HG02763 (cell line): ENCODE data around the gene FSD1.
"Not testable (repeated sequence)": the region's sequence is repeated elsewhere in the genome, so short reads cannot be mapped to it uniquely, and the experiment has no call there.

Source experiments
- ATAC-seq: cut with Tn5 transposase; IDR thresholded peaks from one replicate; pipeline ENCODE4 v1.9.1; 2021; ENCODE audit warnings: mild to moderate bottlenecking, moderate library complexity; ENCODE audit not compliant: unreplicated experiment

The FSD1 gene

GRCh38 chr19:4304538-4305256 is at the start of gene FSD1:
FSD1 (plus strand) TSS chr19:4304598; CDS start chr19:4304747, 149 bp downstream.
- ATAC-seq: no peak

GRCh38 chr19:4256563-4256962 is 47.8 kb upstream of the FSD1 start:
- ATAC-seq: no peak

- ATAC-seq: no peak
Observed at GRCh38 chr19:4257025-4257424, 47.4 kb upstream of the FSD1 start.

GRCh38 chr19:4258181-4258580 is 46.2 kb upstream of the FSD1 start:
- no peak for ATAC-seq

- no peak for ATAC-seq
Observed at GRCh38 chr19:4260613-4261191, 43.7 kb upstream of the FSD1 start.

GRCh38 chr19:4264812-4265211 is 39.6 kb upstream of the FSD1 start:
- no peak for ATAC-seq

GRCh38 chr19:4266253-4267000 is 38.0 kb upstream of the FSD1 start:
- ATAC-seq: no peak

GRCh38 chr19:4267101-4267900 is 37.1 kb upstream of the FSD1 start:
- ATAC-seq: no peak

GRCh38 chr19:4267901-4268815 is 36.2 kb upstream of the FSD1 start:
- no peak for ATAC-seq

GRCh38 chr19:4268816-4269430 is 35.5 kb upstream of the FSD1 start:
- ATAC-seq: no peak

GRCh38 chr19:4272894-4273293 is 31.5 kb upstream of the FSD1 start:
- ATAC-seq: no peak

- not testable (repeated sequence) for ATAC-seq
Observed at GRCh38 chr19:4274321-4274686, 30.1 kb upstream of the FSD1 start.

- ATAC-seq: no peak
Observed at GRCh38 chr19:4277191-4277696, 27.2 kb upstream of the FSD1 start.

- no peak for ATAC-seq
Observed at GRCh38 chr19:4278010-4278409, 26.4 kb upstream of the FSD1 start.

GRCh38 chr19:4278419-4279266 is 25.8 kb upstream of the FSD1 start, which contains the start of gene SHD:
SHD (plus strand) TSS chr19:4279266; CDS start chr19:4280064, 798 bp downstream.
- ATAC-seq: no peak

GRCh38 chr19:4279267-4279529 is 25.2 kb upstream of the FSD1 start:
- no peak for ATAC-seq

- no peak for ATAC-seq
Observed at GRCh38 chr19:4279530-4280422, 24.6 kb upstream of the FSD1 start.
